ENCODE data around the gene ZMAT1. TPM values are rescaled to one million over a fixed set of nuclear protein-coding genes. Genes with fewer than 3 reads are reported as not detected.

The ZMAT1 gene
- total RNA-seq, 4 donors from 2014 or later: 0.68 to 2.7 (median 1.2) TPM

- in situ Hi-C loops (cut with MboI; ENCODE audit: low sequenced_read_pairs in 4 of 4): loop anchor here in 1 of 4 donors (25.0 kb wide), 1 partner anchor 513 kb away; the partner anchor contains the start of genes GLA and HNRNPH2
- intact Hi-C loops (cut with DNase I; ENCODE audit: low total_unique reads): no loop called here
- ATAC-seq: no peak
Observed at GRCh38 chrX:101925733-101926132, 6.1 kb downstream of the ZMAT1 start.

GRCh38 chrX:101918751-101919150 is 13.1 kb downstream of the ZMAT1 start:
- no peaks in the 10 kb centered on the region for H3K27me3 ChIP-seq
- intact Hi-C loops (cut with DNase I; ENCODE audit: low total_unique reads): no loop called here
- ATAC-seq: no peak
- peaks cover 0 to 7% (median 0%) of the 10 kb centered on the region in 3 donors for H3K9me3 ChIP-seq
- H3K4me1 ChIP-seq: no peaks in the 10 kb centered on the region
- no peak for DNase-seq
- H3K4me3 ChIP-seq: no peak overlapping the region
- H3K27ac ChIP-seq: no peak overlapping the region
- in situ Hi-C loops (cut with MboI; ENCODE audit: low sequenced_read_pairs in 4 of 4): no loop called here
- no peaks in the 10 kb centered on the region for H3K36me3 ChIP-seq
- TF ChIP-seq POLR2A (IDR thresholded peaks at IDR 0.05) (no peak), CTCF (IDR thresholded peaks at IDR 0.05 in 4 of 5, conservative IDR thresholded peaks at IDR 0.05 in 1 of 5) (no peak)

More at GRCh38 chrX:101925733-101926132, 6.1 kb downstream of the ZMAT1 start:
- H3K36me3 ChIP-seq: no peaks in the 10 kb centered on the region
- no peaks in the 10 kb centered on the region for H3K9me3 ChIP-seq
- H3K27ac ChIP-seq: no peak overlapping the region
- TF ChIP-seq CTCF (IDR thresholded peaks at IDR 0.05 in 4 of 5, conservative IDR thresholded peaks at IDR 0.05 in 1 of 5) (no peak), POLR2A (IDR thresholded peaks at IDR 0.05) (no peak)
- H3K4me3 ChIP-seq: no peak overlapping the region
- no peaks in the 10 kb centered on the region for H3K4me1 ChIP-seq
- H3K27me3 ChIP-seq: no peaks in the 10 kb centered on the region
- no peak for DNase-seq

GRCh38 chrX:101906136-101906796 is 25.6 kb downstream of the ZMAT1 start:
- DNase-seq: no peak
- TF ChIP-seq POLR2A (IDR thresholded peaks at IDR 0.05): no peak
- TF ChIP-seq CTCF (IDR thresholded peaks at IDR 0.05 in 4 of 5, conservative IDR thresholded peaks at IDR 0.05 in 1 of 5): no peak
- intact Hi-C loops (cut with DNase I; ENCODE audit: low total_unique reads) (no loop called here), in situ Hi-C loops (cut with MboI; ENCODE audit: low sequenced_read_pairs in 4 of 4) (no loop called here)
- no peak for ATAC-seq
- H3K9me3 ChIP-seq: no peaks in the 10 kb centered on the region
- no peak overlapping the region for H3K27ac ChIP-seq
- H3K27me3 ChIP-seq: no peaks in the 10 kb centered on the region
- H3K36me3 ChIP-seq: no peaks in the 10 kb centered on the region
- no peak overlapping the region for H3K4me3 ChIP-seq
- no peaks in the 10 kb centered on the region for H3K4me1 ChIP-seq

GRCh38 chrX:101904996-101905395 is 26.8 kb downstream of the ZMAT1 start:
- Histone ChIP-seq H3K4me1 (no peaks in the 10 kb centered on the region), H3K27ac (no peak overlapping the region), H3K36me3 (no peaks in the 10 kb centered on the region), H3K27me3 (no peaks in the 10 kb centered on the region), H3K9me3 (no peaks in the 10 kb centered on the region), H3K4me3 (no peak overlapping the region)
- DNase-seq (no peak), ATAC-seq (no peak)
- in situ Hi-C loops (cut with MboI; ENCODE audit: low sequenced_read_pairs in 4 of 4): no loop called here
- intact Hi-C loops (cut with DNase I; ENCODE audit: low total_unique reads): no loop called here
- TF ChIP-seq POLR2A (IDR thresholded peaks at IDR 0.05): no peak
- TF ChIP-seq CTCF (IDR thresholded peaks at IDR 0.05 in 4 of 5, conservative IDR thresholded peaks at IDR 0.05 in 1 of 5): no peak

Other genes starting within 250 kb of the ZMAT1 start
- gene TCEAL2, start 193.7 kb upstream of the ZMAT1 start, total RNA-seq: not detected
- not detected for gene TCEAL6, start 210.5 kb upstream of the ZMAT1 start, total RNA-seq
- under 1 TPM in 1 of 4 donors, not detected in 3; 0.46 TPM for gene BEX5, start 223.9 kb upstream of the ZMAT1 start, total RNA-seq

Measured in gastrocnemius medialis (tissue), 4 donors.